GM12874 (cell line): ENCODE data around the gene NR3C2.

ENCODE experiments used
- TF ChIP-seq, protein P1 (sequence below): IDR thresholded peaks from 2 replicates; pipeline ENCODE4 v1.5.1; 2011; ENCODE audit warnings: low read depth, mild to moderate bottlenecking, control low read depth, low read length, moderate library complexity; ENCODE audit not compliant: insufficient read depth

The NR3C2 gene

DNA sequence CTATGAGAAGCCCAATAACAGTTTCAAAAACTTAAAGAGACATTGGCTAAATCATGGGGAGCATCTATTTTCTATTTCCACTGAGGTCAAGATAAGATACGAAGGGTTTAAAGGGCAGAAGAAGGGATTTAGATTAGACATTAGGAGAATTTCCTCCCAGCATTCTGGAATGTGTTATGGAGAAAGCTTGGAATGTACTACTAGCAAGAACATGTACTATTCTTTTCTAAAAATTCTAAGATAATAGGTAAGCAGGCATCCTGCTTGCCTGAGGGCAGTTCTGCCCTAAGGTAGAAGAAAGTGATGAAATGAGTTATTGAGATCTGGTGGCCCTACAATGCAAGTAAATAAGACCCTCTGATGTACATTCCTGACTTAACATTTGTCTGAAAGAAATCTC, 279.2 kb downstream of the NR3C2 start:
- TF ChIP-seq, protein P1, sequence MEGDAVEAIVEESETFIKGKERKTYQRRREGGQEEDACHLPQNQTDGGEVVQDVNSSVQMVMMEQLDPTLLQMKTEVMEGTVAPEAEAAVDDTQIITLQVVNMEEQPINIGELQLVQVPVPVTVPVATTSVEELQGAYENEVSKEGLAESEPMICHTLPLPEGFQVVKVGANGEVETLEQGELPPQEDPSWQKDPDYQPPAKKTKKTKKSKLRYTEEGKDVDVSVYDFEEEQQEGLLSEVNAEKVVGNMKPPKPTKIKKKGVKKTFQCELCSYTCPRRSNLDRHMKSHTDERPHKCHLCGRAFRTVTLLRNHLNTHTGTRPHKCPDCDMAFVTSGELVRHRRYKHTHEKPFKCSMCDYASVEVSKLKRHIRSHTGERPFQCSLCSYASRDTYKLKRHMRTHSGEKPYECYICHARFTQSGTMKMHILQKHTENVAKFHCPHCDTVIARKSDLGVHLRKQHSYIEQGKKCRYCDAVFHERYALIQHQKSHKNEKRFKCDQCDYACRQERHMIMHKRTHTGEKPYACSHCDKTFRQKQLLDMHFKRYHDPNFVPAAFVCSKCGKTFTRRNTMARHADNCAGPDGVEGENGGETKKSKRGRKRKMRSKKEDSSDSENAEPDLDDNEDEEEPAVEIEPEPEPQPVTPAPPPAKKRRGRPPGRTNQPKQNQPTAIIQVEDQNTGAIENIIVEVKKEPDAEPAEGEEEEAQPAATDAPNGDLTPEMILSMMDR = no peak

DNA sequence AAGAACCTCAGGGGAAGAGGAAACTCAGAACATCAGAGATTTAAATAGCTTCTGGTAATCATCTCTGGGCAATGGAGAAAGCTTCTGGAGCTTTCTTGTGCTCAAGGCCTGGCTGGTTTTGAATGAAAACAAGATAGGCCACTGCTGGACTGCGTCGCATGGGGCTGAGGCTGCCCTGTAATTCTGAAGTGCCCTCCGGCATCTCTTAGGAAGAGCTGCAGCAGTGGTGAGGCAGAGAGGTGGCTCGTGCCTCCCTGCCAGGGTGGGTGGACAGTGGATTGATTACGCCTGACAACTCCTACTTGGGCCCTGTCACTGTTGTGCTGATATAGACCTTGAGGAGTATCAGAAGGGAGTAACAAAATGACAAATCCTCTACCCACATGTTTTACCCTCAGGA, 279.7 kb downstream of the NR3C2 start:
- TF ChIP-seq, protein P1 = no peak

DNA sequence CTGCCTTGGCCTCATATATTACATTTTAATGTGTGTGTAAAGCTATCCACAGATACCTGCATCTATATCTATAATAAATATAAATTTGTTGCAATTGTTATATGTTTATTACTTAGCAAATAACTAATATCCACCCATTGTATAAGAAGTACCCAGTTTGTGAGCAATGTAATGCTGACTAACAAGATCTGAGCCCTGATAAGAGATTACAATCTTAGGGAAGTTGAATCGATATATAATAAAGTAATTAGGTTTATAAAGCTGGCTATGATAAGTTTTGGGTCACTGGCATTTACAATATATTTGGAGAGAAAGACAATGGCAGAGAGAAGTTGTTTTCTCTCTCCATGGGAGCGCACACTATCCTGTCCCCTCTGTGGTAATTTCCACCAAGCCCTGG, 280.6 kb downstream of the NR3C2 start:
- TF ChIP-seq, protein P1 = no peak

DNA sequence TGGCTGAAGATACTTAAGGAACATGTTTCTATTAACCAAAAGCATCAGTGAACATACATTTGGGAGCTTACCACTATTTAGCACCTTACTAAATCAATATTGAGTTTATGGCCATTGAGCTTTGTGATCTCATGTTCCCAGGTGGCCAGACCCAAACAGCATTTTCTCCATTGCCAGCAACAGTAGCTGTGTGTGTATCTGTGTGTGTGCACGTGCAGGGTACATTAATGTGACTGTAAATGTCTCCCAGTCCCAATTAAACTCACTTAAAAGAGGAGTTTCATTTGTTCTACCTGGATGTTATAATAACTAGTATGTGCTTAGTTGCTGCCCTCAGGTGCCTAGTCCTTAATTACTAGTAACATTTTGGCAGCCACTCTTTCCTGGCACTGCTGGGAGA, 282.4 kb downstream of the NR3C2 start:
- TF ChIP-seq, protein P1 = no peak

DNA sequence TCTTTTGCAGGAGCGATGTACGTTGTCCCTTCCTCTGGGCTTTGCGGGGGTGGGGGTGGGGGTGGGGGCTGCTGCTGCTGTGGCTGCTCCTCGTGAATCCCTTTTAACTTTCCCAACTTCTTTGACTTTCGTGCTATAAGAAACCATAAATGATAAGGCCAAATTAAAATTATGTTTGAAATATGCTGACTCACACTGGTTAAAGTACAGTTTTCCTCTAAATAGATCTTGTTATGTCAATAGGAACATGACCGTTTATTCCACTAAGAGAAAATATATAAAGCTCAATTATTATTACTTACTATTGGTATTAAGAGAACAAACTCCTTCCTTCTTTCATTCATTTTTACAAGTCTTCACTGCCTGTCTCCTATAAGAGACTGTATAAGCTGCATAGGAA, 287.4 kb downstream of the NR3C2 start:
- TF ChIP-seq, protein P1 = no peak

DNA sequence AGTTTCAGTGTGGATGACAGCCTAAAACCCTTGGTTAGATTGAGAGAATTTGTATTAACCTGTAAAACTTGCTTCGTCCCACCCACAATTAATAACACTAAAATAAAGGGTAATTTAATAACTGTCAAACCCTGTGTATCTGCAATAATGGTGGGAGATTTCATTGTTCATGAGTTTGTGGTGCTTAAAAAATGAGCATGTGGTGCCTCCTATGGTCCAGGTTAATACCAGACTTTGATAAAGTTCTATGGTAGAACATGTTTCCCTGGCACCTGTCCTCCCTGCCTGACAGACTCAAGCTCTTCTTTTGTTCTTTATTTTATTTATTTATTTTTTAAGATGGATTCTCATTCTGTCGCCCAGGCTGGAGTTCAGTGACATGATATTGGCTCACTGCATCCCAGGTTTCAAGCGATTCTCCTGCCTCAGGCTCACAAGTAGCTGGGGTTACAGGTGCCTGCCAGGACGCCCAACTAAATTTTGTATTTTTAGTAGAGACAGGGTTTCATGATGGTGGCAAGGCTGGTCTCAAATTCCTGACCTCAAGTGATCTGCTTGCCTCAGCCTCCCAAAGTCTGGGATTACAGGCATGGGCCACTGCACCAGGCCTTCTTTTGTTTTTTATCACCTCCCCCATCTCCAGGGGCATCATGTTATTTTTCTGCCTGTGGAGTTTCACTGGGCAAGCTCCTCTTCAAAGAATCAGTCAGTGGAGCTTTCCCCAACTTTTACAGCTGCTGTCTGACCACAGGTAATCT, 289.2 kb downstream of the NR3C2 start:
- TF ChIP-seq, protein P1 = no peak

DNA sequence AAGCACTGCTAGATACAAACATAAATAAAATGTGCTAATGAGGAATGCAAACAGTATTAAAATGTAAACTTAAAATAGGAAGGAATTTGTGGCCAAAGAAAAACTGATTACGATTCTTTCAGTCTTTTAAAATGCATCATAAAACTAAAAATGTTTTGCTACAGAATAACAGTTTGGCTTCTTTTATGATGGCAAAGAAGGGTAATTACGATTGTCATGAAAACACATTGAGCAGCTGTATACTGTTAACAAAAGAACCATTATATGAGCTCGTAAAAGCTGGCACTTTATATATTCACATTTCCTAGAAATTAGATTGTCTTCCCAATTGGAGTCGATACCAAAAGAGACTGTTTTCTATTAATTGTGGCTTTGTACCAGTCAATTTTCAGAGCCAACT, 290.4 kb downstream of the NR3C2 start:
- TF ChIP-seq, protein P1 = no peak
